Mucosa of descending colon (tissue), 3 donors: Measurements from ENCODE around the gene SCD5. TPM values are rescaled to one million over a fixed set of nuclear protein-coding genes. Genes with fewer than 3 reads are reported as not detected.

ENCODE experiments used
- ATAC-seq: fragments of 200-7000 bp; cut with Tn5 transposase; one replicate; pipeline ENCODE4 v1.9.1; 2020; ENCODE audit warnings: mild to moderate bottlenecking, moderate library complexity
- DNase-seq, 3 donors: peaks; one replicate each; pipeline ENCODE4 v3.0.0-alpha.2; 2020
- H3K36me3 ChIP-seq: fragments of 200-600 bp; one replicate; pipeline ENCODE4 v1.8.0; 2021; ENCODE audit warnings: low read depth, mild to moderate bottlenecking
- H3K4me1 ChIP-seq: fragments of 200-600 bp; one replicate; pipeline ENCODE4 v1.8.0; 2021; ENCODE audit warnings: low read depth, mild to moderate bottlenecking
- H3K4me3 ChIP-seq: fragments of 200-600 bp; one replicate; pipeline ENCODE4 v1.8.0; 2021; ENCODE audit warnings: mild to moderate bottlenecking
- H3K9me3 ChIP-seq: fragments of 200-600 bp; one replicate; pipeline ENCODE4 v1.8.0; 2021; ENCODE audit warnings: mild to moderate bottlenecking
- intact Hi-C, 2 donors: fragments of 100-400 bp; cut with DNase I in 1 of 2; cut with micrococcal nuclease in 1 of 2; formaldehyde crosslinking; loops; one replicate each; pipeline versions ENCODE4 v1.11.0 to v1.11.1; 2022; cut with DNase I, micrococcal nuclease
- total RNA-seq, 3 donors: library from RNA; stranded (reverse); fragmentation: NEBNext Ultra II Directional in 2 of 3; extraction: Animal tissue kit (Norgen Biotek cat#: 25700) in 2 of 3; gene quantifications; one replicate each; pipeline versions ENCODE4 v1.2.1 to v1.2.4, GENCODE V29; 2021 to 2023
- TF ChIP-seq, protein P1 (sequence below): fragments of 200-600 bp; IDR thresholded peaks from one replicate; pipeline ENCODE4 v1.8.0; 2022; ENCODE audit warnings: antibody characterized with exemption, mild to moderate bottlenecking
- donor health status: DM: no; HTN: no; CAD: no; lungs with moderate emphysema.
- donor health status: DM: no; HTN: no; CAD: no.
- donor health status: DM: no; HTN: yes; CAD: no.

The SCD5 gene
- total RNA-seq, 3 donors from 2014 or later: 1.5 to 19.9 (median 2.8) TPM

- Histone ChIP-seq H3K9me3 (no peaks in the 10 kb centered on the region), H3K36me3 (no peaks in the 10 kb centered on the region), H3K4me1 (peaks cover 5% of the 10 kb centered on the region), H3K4me3 (no peak overlapping the region)
- ATAC-seq: no peak
- TF ChIP-seq, protein P1, sequence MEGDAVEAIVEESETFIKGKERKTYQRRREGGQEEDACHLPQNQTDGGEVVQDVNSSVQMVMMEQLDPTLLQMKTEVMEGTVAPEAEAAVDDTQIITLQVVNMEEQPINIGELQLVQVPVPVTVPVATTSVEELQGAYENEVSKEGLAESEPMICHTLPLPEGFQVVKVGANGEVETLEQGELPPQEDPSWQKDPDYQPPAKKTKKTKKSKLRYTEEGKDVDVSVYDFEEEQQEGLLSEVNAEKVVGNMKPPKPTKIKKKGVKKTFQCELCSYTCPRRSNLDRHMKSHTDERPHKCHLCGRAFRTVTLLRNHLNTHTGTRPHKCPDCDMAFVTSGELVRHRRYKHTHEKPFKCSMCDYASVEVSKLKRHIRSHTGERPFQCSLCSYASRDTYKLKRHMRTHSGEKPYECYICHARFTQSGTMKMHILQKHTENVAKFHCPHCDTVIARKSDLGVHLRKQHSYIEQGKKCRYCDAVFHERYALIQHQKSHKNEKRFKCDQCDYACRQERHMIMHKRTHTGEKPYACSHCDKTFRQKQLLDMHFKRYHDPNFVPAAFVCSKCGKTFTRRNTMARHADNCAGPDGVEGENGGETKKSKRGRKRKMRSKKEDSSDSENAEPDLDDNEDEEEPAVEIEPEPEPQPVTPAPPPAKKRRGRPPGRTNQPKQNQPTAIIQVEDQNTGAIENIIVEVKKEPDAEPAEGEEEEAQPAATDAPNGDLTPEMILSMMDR: no peak
- DNase-seq: no peak
- intact Hi-C loops: no loop called here
These were observed 20.6 kb downstream of the SCD5 start for GRCh38 chr4:82777857-82778525.

DNA sequence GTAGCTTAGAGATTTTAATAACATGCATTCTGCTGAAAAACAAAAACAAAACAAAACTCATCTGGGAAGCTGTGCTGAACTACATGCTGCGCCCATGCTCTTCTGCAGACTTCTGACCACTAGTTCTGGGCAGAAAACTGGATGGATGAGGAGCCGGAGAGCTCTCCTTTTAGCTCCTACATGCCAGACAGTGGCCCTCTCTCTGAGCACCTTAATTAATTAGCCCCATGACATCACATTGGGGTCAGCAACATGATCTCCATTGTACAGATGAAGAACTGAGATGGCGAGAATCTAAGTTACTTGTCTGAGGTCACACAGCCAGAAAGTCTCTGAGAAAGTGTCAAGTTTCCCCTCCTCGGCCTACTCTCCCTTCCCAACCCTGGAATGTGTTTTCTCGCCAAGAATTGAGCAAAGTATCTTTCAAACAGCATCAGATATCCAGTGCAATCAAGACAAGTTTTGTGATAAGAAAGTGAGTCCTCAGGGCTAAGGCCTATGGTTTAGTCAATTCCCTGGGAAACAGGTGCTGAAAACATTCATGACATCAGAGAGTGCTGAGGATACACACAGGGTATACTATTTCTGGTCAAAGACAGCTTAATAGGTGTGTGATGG, 21.6 kb downstream of the SCD5 start:
- H3K9me3 ChIP-seq: no peaks in the 10 kb centered on the region
- TF ChIP-seq, protein P1: no peak
- peaks cover 5% of the 10 kb centered on the region for H3K4me1 ChIP-seq
- ATAC-seq (no peak), DNase-seq (no peak)
- intact Hi-C loops: no loop called here
- H3K4me3 ChIP-seq: no peak overlapping the region
- no peaks in the 10 kb centered on the region for H3K36me3 ChIP-seq

DNA sequence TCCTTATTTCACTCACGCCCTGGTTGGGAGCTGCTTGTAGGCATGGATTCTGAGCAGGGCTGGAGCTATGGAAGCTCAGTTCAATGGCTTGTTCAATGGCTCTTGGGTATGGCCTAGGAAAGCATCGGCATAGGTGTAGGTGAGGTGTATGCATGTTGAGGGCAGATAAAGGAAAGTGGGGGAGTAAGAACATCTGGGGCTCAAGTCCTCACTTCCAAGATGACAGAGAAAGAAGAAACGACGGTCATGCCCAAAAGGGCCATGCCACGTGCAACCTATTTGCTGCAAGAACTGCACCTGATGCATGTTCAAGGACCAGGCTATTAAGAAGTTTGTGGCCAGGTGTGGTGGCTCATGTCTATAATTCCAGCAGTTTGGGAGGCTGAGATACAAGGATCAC, 23.4 kb downstream of the SCD5 start:
- intact Hi-C loops: no loop called here
- H3K36me3 ChIP-seq: no peaks in the 10 kb centered on the region
- TF ChIP-seq, protein P1: no peak
- H3K4me3 ChIP-seq: no peak overlapping the region
- H3K4me1 ChIP-seq: no peaks in the 10 kb centered on the region
- DNase-seq: no peak
- no peaks in the 10 kb centered on the region for H3K9me3 ChIP-seq
- ATAC-seq: no peak

DNA sequence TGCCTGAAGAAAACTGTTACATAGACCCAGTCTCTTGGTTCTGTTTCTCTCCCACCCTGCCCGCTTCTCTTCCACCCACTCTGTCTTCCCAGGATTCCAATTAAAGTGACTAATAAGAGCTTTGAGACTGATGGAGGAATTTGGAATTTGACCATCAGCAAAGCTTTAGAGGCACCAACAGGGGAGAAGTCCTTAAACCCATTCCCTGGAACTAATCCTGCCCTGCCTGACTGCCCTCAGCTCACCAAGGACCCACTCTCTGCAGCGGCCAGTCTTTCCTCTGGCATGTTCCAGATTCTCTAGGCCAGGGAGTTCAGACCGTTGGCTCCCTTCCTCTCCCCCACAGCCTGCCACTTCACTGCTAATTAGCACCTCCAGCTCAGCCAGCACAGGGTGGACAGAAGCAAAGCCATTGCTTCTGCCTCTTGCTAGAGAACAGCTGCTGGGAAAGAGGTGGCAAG, 23.9 kb downstream of the SCD5 start:
- no peaks in the 10 kb centered on the region for H3K36me3 ChIP-seq
- intact Hi-C loops: no loop called here
- H3K4me1 ChIP-seq: no peaks in the 10 kb centered on the region
- DNase-seq: no peak
- no peak for ATAC-seq
- TF ChIP-seq, protein P1: no peak
- H3K4me3 ChIP-seq: no peak overlapping the region
- no peaks in the 10 kb centered on the region for H3K9me3 ChIP-seq

GRCh38 chr4:82773057-82773456, 25.5 kb downstream of the SCD5 start:
- DNase-seq (no peak), ATAC-seq (no peak)
- H3K9me3 ChIP-seq: no peaks in the 10 kb centered on the region
- no peaks in the 10 kb centered on the region for H3K4me1 ChIP-seq
- TF ChIP-seq, protein P1: no peak
- intact Hi-C loops: no loop called here
- no peak overlapping the region for H3K4me3 ChIP-seq
- no peaks in the 10 kb centered on the region for H3K36me3 ChIP-seq
